Activated gamma-delta T cell treated with Interleukin-2 at 50 U/mL for 16 hours (primary cell): ENCODE measurements around the gene RAB36.

Experiments
- DNase-seq: peaks from one replicate; pipeline ENCODE4 v3.0.0-alpha.2; 2020

RAB36 gene

GRCh38 chr22:23187211-23187610, 41.9 kb downstream of the RAB36 start:
- no peak for DNase-seq

GRCh38 chr22:23187871-23188700, 42.8 kb downstream of the RAB36 start:
- DNase-seq, result no peak

- no peak for DNase-seq
Measured at GRCh38 chr22:23190526-23190925, 45.2 kb downstream of the RAB36 start.

- DNase-seq, result no peak
Measured at GRCh38 chr22:23192133-23192532, 46.9 kb downstream of the RAB36 start.

GRCh38 chr22:23192558-23192957, 47.3 kb downstream of the RAB36 start:
- DNase-seq, result no peak

- DNase-seq, result no peak
Measured at GRCh38 chr22:23193196-23193827, 48.0 kb downstream of the RAB36 start.

- DNase-seq, result no peak
Measured at GRCh38 chr22:23193882-23194281, 48.6 kb downstream of the RAB36 start.

GRCh38 chr22:23196165-23196564, 50.9 kb downstream of the RAB36 start:
- DNase-seq, result no peak

- no peak for DNase-seq
Measured at GRCh38 chr22:23197836-23198235, 52.6 kb downstream of the RAB36 start.

- no peak for DNase-seq
Measured at GRCh38 chr22:23199159-23199558, 53.9 kb downstream of the RAB36 start.

GRCh38 chr22:23200898-23201297, 55.6 kb downstream of the RAB36 start:
- no peak for DNase-seq

GRCh38 chr22:23202812-23203451, 57.7 kb downstream of the RAB36 start:
- DNase-seq, result no peak

GRCh38 chr22:23203452-23204124, 58.3 kb downstream of the RAB36 start:
- no peak for DNase-seq

- no peak for DNase-seq
Measured at GRCh38 chr22:23204125-23204488, 58.8 kb downstream of the RAB36 start.

- no peak for DNase-seq
Measured at GRCh38 chr22:23204541-23205157, 59.4 kb downstream of the RAB36 start.

- DNase-seq, result no peak
Measured at GRCh38 chr22:23205339-23206049, 60.2 kb downstream of the RAB36 start.

- DNase-seq, result no peak
Measured at GRCh38 chr22:23206915-23207314, 61.6 kb downstream of the RAB36 start.

GRCh38 chr22:23207729-23208393, 62.6 kb downstream of the RAB36 start:
- no peak for DNase-seq

GRCh38 chr22:23210428-23211170, 65.3 kb downstream of the RAB36 start:
- DNase-seq, result no peak

GRCh38 chr22:23211622-23212021, 66.3 kb downstream of the RAB36 start:
- no peak for DNase-seq
